GM12865 (cell line): ENCODE results near the gene ACOXL.

Experiments used
- DNase-seq: peaks from one replicate; pipeline ENCODE4 v3.0.0; 2010; ENCODE audit warnings: low read depth
- H3K4me3 ChIP-seq: 2 replicates; pipeline ENCODE4 v1.5.1; 2011; ENCODE audit warnings: mild to moderate bottlenecking, low read depth, low read length, control low read depth
- TF ChIP-seq, protein P1 (sequence below): IDR thresholded peaks from 2 replicates; pipeline ENCODE4 v1.5.1; 2011; ENCODE audit warnings: low read length, control low read depth, low read depth, inconsistent platforms; ENCODE audit not compliant: insufficient read depth; ENCODE audit errors: missing control alignments

Gene ACOXL

DNA sequence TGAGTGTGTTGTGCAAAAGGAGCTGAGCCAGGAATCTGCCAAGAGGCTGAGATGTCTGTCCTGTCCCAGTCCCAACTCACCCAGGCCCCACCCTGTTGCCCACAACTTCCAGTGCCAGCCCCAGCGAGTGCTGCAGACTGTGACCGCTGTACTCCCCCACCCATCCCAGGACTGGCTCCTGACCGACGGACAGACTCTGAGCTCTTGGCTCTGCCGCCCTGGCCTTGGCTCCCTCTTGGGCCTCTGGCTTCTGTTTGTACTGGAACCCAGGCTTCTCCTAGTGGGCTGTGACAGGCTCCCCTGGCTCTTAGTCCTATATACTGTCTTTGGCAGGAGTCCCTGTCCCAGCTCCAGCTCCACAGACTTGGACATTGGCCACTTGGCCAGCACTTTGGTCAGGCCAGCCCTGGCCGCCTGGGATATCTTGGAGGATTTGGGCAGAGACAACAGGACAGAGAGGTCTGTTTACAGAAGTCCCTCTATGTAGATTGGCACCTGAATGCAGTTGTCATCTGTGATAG, 41.1 kb downstream of the ACOXL start:
- no peak for DNase-seq
- TF ChIP-seq, protein P1, sequence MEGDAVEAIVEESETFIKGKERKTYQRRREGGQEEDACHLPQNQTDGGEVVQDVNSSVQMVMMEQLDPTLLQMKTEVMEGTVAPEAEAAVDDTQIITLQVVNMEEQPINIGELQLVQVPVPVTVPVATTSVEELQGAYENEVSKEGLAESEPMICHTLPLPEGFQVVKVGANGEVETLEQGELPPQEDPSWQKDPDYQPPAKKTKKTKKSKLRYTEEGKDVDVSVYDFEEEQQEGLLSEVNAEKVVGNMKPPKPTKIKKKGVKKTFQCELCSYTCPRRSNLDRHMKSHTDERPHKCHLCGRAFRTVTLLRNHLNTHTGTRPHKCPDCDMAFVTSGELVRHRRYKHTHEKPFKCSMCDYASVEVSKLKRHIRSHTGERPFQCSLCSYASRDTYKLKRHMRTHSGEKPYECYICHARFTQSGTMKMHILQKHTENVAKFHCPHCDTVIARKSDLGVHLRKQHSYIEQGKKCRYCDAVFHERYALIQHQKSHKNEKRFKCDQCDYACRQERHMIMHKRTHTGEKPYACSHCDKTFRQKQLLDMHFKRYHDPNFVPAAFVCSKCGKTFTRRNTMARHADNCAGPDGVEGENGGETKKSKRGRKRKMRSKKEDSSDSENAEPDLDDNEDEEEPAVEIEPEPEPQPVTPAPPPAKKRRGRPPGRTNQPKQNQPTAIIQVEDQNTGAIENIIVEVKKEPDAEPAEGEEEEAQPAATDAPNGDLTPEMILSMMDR: no peak

DNA sequence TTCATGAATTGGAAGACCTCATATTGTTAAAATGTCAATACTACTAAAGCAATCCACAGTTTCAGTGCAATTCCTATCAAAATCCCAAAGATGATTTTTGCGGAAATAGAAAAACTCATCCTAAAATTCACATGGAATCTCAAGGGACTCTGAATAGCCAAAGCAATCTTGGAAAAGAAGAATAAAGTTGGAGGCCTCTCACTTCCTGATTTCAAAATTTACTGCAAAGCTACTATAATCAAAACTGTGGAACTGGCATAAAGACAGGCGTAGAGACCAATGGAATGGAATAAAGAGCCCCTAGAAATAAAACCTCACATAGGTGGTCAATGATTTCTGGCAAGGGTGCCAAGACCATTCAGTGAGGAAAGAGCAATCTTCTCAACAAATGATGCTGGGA, 42.3 kb downstream of the ACOXL start:
- DNase-seq: no peak
- H3K4me3 ChIP-seq: no peak overlapping the region
- TF ChIP-seq, protein P1: no peak

More for the DNA sequence above, 41.1 kb downstream of the ACOXL start:
- no peak overlapping the region for H3K4me3 ChIP-seq

DNA sequence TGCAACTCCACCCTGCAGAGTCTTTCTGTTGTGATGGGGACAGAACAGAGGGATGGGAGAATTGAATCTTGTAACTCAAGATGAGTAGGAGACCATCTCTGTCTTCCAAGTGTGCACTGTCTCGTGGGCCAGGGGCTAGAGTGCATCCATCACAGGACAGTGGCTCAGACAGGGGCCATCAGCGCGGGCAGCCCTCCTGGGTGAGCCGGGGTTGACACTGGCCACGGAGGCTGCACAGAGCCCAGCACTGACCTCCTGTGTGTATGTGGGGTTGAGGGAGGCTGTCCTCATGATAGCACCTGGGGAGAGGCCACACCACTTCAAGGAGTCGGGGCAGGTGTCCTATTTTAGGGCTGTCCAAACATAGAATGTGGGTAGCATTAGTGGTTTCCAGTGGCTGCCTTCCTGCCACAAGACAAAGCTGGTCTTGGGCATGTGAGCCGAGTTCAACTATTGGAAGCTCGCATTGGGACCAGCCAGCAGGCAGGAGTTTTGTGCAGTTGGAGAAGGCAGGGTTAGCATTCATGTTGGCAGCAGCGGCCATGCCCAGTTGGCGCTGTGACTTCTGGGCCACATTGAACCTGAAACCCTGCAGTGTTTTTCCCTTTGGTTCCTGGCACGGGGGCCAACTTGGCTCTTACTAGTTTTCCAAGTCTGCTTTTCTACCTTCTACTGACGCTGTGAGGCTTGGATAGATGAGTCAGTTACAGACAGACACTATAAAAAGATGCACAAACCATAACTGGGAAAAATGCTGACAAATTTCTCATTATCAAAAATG, 45.3 kb downstream of the ACOXL start:
- no peak overlapping the region for H3K4me3 ChIP-seq
- TF ChIP-seq, protein P1: no peak
- DNase-seq: no peak

DNA sequence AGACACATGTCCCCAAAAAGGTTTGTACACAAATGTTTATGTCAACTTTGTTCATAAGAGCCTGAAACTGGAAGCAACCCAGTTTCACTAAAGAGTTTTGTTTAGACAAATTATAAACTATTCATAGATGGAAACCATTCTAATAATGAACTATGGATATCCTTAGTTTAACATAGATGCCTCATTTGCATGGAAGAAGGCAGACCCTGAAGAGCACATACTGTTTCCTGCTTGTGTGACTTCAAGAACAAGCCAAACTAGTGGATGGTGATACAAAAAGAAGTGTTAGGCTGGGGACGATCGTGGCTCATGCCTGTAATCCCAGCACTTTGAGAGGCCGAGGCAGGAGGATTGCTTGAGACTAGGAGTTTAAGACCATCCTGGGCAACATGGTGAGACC, 48.1 kb downstream of the ACOXL start:
- TF ChIP-seq, protein P1: no peak
- no peak overlapping the region for H3K4me3 ChIP-seq
- DNase-seq: peak; percentile 27

DNA sequence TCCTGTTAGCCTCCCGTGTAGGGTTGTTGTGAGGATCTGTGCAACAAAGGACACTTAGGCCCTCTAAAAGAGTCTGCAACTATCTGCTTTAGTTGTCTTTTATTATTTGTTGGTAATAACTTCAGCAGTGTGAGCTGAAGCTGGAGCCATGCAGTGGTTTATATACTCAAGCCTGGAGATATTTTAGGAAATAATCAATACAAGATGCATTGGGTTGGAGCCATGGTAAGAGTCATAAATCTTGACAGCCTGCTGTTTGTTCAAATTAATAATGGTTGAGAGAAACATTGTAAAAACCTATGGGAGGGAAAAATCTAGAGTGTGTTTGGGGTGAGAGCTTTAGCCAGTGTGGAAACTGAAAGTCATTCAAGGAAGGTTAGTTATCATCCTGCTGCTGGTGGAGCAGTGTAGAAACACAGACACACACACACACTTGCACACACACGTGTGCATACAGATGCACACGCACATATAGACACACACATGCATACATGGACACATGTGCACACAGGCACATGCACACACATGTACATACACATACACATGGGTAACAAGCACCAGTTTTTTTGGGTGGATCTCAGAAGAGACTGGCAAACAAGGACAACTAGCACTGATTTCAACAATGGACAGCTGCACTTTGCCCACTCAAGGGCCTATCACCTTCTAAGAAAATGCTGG, 51.0 kb downstream of the ACOXL start:
- TF ChIP-seq, protein P1: no peak
- DNase-seq: no peak
- no peak overlapping the region for H3K4me3 ChIP-seq

DNA sequence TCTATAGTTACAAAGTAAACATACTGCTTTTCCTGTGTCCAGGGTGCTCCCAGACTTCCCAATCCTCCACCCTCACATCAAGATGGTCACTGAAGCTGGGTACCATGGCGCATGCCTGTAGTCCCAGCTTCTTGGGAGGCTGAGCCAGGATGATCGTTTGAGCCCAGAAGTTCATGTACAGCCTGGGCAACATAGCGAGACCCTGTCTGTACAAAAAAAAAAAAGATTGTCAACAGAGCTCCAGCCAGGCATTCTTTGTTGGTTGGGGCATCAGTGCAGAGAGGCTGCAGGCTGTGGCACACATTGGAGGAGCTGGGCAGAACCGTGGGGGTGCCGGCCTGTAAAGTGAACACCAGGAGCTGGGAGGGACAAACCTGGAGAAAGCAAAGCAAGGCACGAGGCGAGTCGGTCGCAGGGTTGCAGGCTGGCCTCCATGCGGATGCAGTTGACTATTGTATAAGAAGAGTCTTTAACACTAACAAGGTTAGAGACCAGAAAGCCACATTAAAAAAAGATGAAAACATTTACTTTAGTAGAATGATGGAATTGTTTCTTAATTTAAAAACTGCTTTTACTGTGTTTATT, 51.8 kb downstream of the ACOXL start:
- no peak for DNase-seq
- TF ChIP-seq, protein P1: no peak
- H3K4me3 ChIP-seq: no peak overlapping the region
